ENCODE measurements around the gene CNOT4.

The CNOT4 gene

GRCh38 chr7:135330088-135330487 lies 179.8 kb downstream of the CNOT4 start:
- Histone ChIP-seq H3K4me3 (IDR thresholded peaks at IDR 0.05; ENCODE audit: insufficient read depth, low read depth, low read length) (no peak overlapping the region), H4K20me1 (ENCODE audit: insufficient read depth) (no peaks in the 10 kb centered on the region), H3K9ac (no peak overlapping the region), H3K36me3 (ENCODE audit: insufficient read depth) (no peaks in the 10 kb centered on the region), H3K4me1 (ENCODE audit: low read depth, poor library complexity, severe bottlenecking) (no peaks in the 10 kb centered on the region), H3K79me2 (ENCODE audit: insufficient read depth, low read depth) (no peaks in the 10 kb centered on the region), H3K27me3 (ENCODE audit: insufficient read depth, low read depth) (no peaks in the 10 kb centered on the region), H3K4me2 (no peak overlapping the region), H2AFZ (ENCODE audit: low read depth) (no peak overlapping the region), H3K27ac (no peak overlapping the region)
- no peak for TF ChIP-seq CTCF (conservative IDR thresholded peaks at IDR 0.05; ENCODE audit: low read depth, low read length)

GRCh38 chr7:135328526-135328925 lies 181.4 kb downstream of the CNOT4 start:
- Histone ChIP-seq H3K79me2 (ENCODE audit: insufficient read depth, low read depth) (no peaks in the 10 kb centered on the region), H3K4me1 (ENCODE audit: low read depth, poor library complexity, severe bottlenecking) (no peaks in the 10 kb centered on the region), H3K9ac (no peak overlapping the region), H2AFZ (ENCODE audit: low read depth) (no peak overlapping the region), H3K4me3 (IDR thresholded peaks at IDR 0.05; ENCODE audit: insufficient read depth, low read depth, low read length) (no peak overlapping the region), H3K36me3 (ENCODE audit: insufficient read depth) (no peaks in the 10 kb centered on the region), H3K4me2 (no peak overlapping the region), H3K27ac (no peak overlapping the region), H3K27me3 (ENCODE audit: insufficient read depth, low read depth) (no peaks in the 10 kb centered on the region), H4K20me1 (ENCODE audit: insufficient read depth) (no peaks in the 10 kb centered on the region)
- no peak for TF ChIP-seq CTCF (conservative IDR thresholded peaks at IDR 0.05; ENCODE audit: low read depth, low read length)

- Histone ChIP-seq H3K4me2 (no peak overlapping the region), H3K9ac (no peak overlapping the region), H3K27me3 (ENCODE audit: insufficient read depth, low read depth) (no peaks in the 10 kb centered on the region), H3K4me3 (IDR thresholded peaks at IDR 0.05; ENCODE audit: insufficient read depth, low read depth, low read length) (no peak overlapping the region), H3K79me2 (ENCODE audit: insufficient read depth, low read depth) (no peaks in the 10 kb centered on the region), H2AFZ (ENCODE audit: low read depth) (no peak overlapping the region), H4K20me1 (ENCODE audit: insufficient read depth) (no peaks in the 10 kb centered on the region), H3K27ac (no peak overlapping the region), H3K36me3 (ENCODE audit: insufficient read depth) (no peaks in the 10 kb centered on the region), H3K4me1 (ENCODE audit: low read depth, poor library complexity, severe bottlenecking) (no peaks in the 10 kb centered on the region)
- no peak for TF ChIP-seq CTCF (conservative IDR thresholded peaks at IDR 0.05; ENCODE audit: low read depth, low read length)
Observed at GRCh38 chr7:135328053-135328452, 181.8 kb downstream of the CNOT4 start.

GRCh38 chr7:135327458-135327857 lies 182.4 kb downstream of the CNOT4 start:
- H4K20me1 ChIP-seq (ENCODE audit: insufficient read depth) = no peaks in the 10 kb centered on the region
- H3K4me1 ChIP-seq (ENCODE audit: low read depth, poor library complexity, severe bottlenecking) = no peaks in the 10 kb centered on the region
- H3K9ac ChIP-seq = no peak overlapping the region
- no peak overlapping the region for H2AFZ ChIP-seq (ENCODE audit: low read depth)
- H3K27me3 ChIP-seq (ENCODE audit: insufficient read depth, low read depth) = no peaks in the 10 kb centered on the region
- H3K36me3 ChIP-seq (ENCODE audit: insufficient read depth) = no peaks in the 10 kb centered on the region
- TF ChIP-seq CTCF (conservative IDR thresholded peaks at IDR 0.05; ENCODE audit: low read depth, low read length) = no peak
- H3K79me2 ChIP-seq (ENCODE audit: insufficient read depth, low read depth) = no peaks in the 10 kb centered on the region
- H3K4me2 ChIP-seq = no peak overlapping the region
- H3K4me3 ChIP-seq (IDR thresholded peaks at IDR 0.05; ENCODE audit: insufficient read depth, low read depth, low read length) = no peak overlapping the region
- H3K27ac ChIP-seq = no peak overlapping the region
